ENCODE data around the gene LRFN5.
"Not testable (repeated sequence)": the region's sequence is repeated elsewhere in the genome, so short reads cannot be mapped to it uniquely, and the experiment has no call there.

Gene LRFN5

GRCh38 chr14:41668356-41668755 is 61.7 kb downstream of the LRFN5 start:
- Histone ChIP-seq H3K9me3 (ENCODE audit: insufficient read depth, low read length, severe bottlenecking) (no peaks in the 10 kb centered on the region), H4K20me1 (ENCODE audit: insufficient read depth, low read length) (no peaks in the 10 kb centered on the region), H3K27ac (ENCODE audit: low read length) (no peak overlapping the region), H3K9ac (ENCODE audit: low read depth, low read length) (no peak overlapping the region), H3K4me3 (ENCODE audit: low read depth in 1 of 2, low read length in 2 of 2) (no peak overlapping the region), H3K27me3 (ENCODE audit: insufficient read depth, low read length, poor library complexity) (no peaks in the 10 kb centered on the region), H3K4me2 (ENCODE audit: insufficient read depth, low read length) (no peak overlapping the region), H3K36me3 (ENCODE audit: insufficient read depth, low read length) (no peaks in the 10 kb centered on the region), H3K4me1 (ENCODE audit: insufficient read depth, low read length) (no peaks in the 10 kb centered on the region), H3K79me2 (ENCODE audit: insufficient read depth, low read length) (no peaks in the 10 kb centered on the region), H2AFZ (ENCODE audit: low read depth, low read length) (no peak overlapping the region)
- TF ChIP-seq EZH2 (IDR thresholded peaks at IDR 0.05; ENCODE audit: borderline replicate concordance, low read depth, low read length, severe bottlenecking): no peak
- TF ChIP-seq CTCF (IDR thresholded peaks at IDR 0.05; ENCODE audit: borderline replicate concordance, extremely low read depth, low read length, poor library complexity, severe bottlenecking): no peak
- DNase-seq: no peak
- ATAC-seq (ENCODE audit: insufficient read depth, low read depth): no peak

- H3K4me3 ChIP-seq (ENCODE audit: low read depth in 1 of 2, low read length in 2 of 2); H3K9ac ChIP-seq (ENCODE audit: low read depth, low read length); H3K4me1 ChIP-seq (ENCODE audit: insufficient read depth, low read length); H3K27ac ChIP-seq (ENCODE audit: low read length); DNase-seq; H2AFZ ChIP-seq (ENCODE audit: low read depth, low read length); H4K20me1 ChIP-seq (ENCODE audit: insufficient read depth, low read length); H3K9me3 ChIP-seq (ENCODE audit: insufficient read depth, low read length, severe bottlenecking); H3K4me2 ChIP-seq (ENCODE audit: insufficient read depth, low read length); H3K79me2 ChIP-seq (ENCODE audit: insufficient read depth, low read length); ATAC-seq (ENCODE audit: insufficient read depth, low read depth); H3K27me3 ChIP-seq (ENCODE audit: insufficient read depth, low read length, poor library complexity); H3K36me3 ChIP-seq (ENCODE audit: insufficient read depth, low read length): not testable (repeated sequence)
Observed at GRCh38 chr14:41673601-41674000, 66.9 kb downstream of the LRFN5 start.

- not testable (repeated sequence) for H3K36me3 ChIP-seq (ENCODE audit: insufficient read depth, low read length); H3K4me2 ChIP-seq (ENCODE audit: insufficient read depth, low read length); H3K9me3 ChIP-seq (ENCODE audit: insufficient read depth, low read length, severe bottlenecking); ATAC-seq (ENCODE audit: insufficient read depth, low read depth); H2AFZ ChIP-seq (ENCODE audit: low read depth, low read length); H3K9ac ChIP-seq (ENCODE audit: low read depth, low read length); H3K27ac ChIP-seq (ENCODE audit: low read length); H3K79me2 ChIP-seq (ENCODE audit: insufficient read depth, low read length); H4K20me1 ChIP-seq (ENCODE audit: insufficient read depth, low read length); H3K4me1 ChIP-seq (ENCODE audit: insufficient read depth, low read length); H3K4me3 ChIP-seq (ENCODE audit: low read depth in 1 of 2, low read length in 2 of 2); DNase-seq; H3K27me3 ChIP-seq (ENCODE audit: insufficient read depth, low read length, poor library complexity)
Observed at GRCh38 chr14:41674511-41674971, 67.9 kb downstream of the LRFN5 start.

GRCh38 chr14:41699486-41699885 is 92.8 kb downstream of the LRFN5 start:
- H3K4me2 ChIP-seq (ENCODE audit: insufficient read depth, low read length): no peak overlapping the region
- no peak overlapping the region for H3K4me3 ChIP-seq (ENCODE audit: low read depth in 1 of 2, low read length in 2 of 2)
- H3K9ac ChIP-seq (ENCODE audit: low read depth, low read length): no peak overlapping the region
- no peaks in the 10 kb centered on the region for H3K9me3 ChIP-seq (ENCODE audit: insufficient read depth, low read length, severe bottlenecking)
- TF ChIP-seq EZH2 (IDR thresholded peaks at IDR 0.05; ENCODE audit: borderline replicate concordance, low read depth, low read length, severe bottlenecking) (no peak), CTCF (IDR thresholded peaks at IDR 0.05; ENCODE audit: borderline replicate concordance, extremely low read depth, low read length, poor library complexity, severe bottlenecking) (no peak)
- H3K79me2 ChIP-seq (ENCODE audit: insufficient read depth, low read length): no peaks in the 10 kb centered on the region
- no peak overlapping the region for H3K27ac ChIP-seq (ENCODE audit: low read length)
- ATAC-seq (ENCODE audit: insufficient read depth, low read depth) (no peak), DNase-seq (no peak)
- H3K27me3 ChIP-seq (ENCODE audit: insufficient read depth, low read length, poor library complexity): no peaks in the 10 kb centered on the region
- H4K20me1 ChIP-seq (ENCODE audit: insufficient read depth, low read length): no peaks in the 10 kb centered on the region
- H3K36me3 ChIP-seq (ENCODE audit: insufficient read depth, low read length): no peaks in the 10 kb centered on the region
- H3K4me1 ChIP-seq (ENCODE audit: insufficient read depth, low read length): no peaks in the 10 kb centered on the region
- H2AFZ ChIP-seq (ENCODE audit: low read depth, low read length): no peak overlapping the region

All from DND-41 (cell line).